ENCODE data around the gene CENPX. TPM values are rescaled to one million over a fixed set of nuclear protein-coding genes. Genes with fewer than 3 reads are reported as not detected.
A peak's percentile ranks its signal among the peaks of the same experiment; 100 is the strongest.

CENPX gene
- total and polyA plus RNA-seq, 2 of the 13 experiments (the other 11 are each of a cell fraction or from before 2014, with no cell fraction given): 92.7 to 170 TPM

DNA sequence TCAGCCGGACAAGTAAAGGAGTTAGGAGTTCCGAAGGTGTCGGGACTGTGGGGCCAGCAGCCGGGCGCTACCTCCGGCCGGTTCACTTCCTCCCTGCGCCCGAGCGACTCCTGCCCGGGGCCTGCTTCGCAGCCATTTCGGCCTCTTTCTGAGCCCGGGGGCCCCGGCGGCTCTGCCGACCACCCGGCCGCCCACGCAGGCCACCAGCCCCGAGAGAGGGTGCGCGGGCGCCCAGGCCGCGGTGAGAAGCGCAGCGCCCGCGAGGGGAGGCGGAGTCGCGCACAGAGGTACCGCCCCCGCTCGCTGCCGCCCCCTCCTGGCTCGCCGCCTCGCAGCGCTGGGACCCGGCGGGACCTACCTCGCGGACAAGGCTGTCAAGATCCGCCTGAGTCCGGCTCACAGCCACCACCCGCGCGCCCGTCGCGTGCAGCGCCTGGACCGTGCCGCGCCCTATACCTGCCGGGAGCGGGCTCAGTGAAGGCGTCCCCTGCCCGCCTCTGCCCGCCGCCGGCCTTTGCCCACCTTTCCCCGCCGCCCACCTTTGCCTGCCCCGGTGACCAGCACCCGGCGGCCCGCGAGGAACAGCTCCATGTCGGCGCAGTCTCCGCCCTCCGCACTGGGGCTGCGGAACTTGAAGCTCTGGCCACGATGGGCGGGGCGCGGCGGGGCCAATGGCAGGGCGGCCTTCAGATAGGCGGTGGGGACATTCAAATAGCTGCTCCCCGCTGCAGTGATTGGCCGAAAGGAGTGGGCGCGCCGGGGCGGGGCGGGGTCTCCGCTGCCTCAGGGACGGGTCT lies 14.6 kb upstream of the CENPX start, which contains the start of gene DCXR (continued):
- TF ChIP-seq EEA1 (CRISPR knock-in tag; IDR thresholded peaks at IDR 0.05; ENCODE audit: borderline replicate concordance): peak; percentile 96; the same call in 1 of the 2 replicates
- TF ChIP-seq NCOA2 (CRISPR knock-in tag; IDR thresholded peaks at IDR 0.05): peak; percentile 12; the same call in 1 of the 2 replicates
- TF ChIP-seq ZNF619 (CRISPR knock-in tag; IDR thresholded peaks at IDR 0.05): peak; percentile 91; the same call in 1 of the 2 replicates
- peak; percentile 25; the same call in 1 of the 2 replicates for TF ChIP-seq TMF1 (CRISPR knock-in tag; IDR thresholded peaks at IDR 0.05; ENCODE audit: low read depth)
- no peak for TF ChIP-seq ZNF652 (CRISPR knock-in tag; IDR thresholded peaks at IDR 0.05; ENCODE audit: borderline replicate concordance, low read depth)
- peak; percentile 87 for TF ChIP-seq FOXC1 (CRISPR knock-in tag; IDR thresholded peaks at IDR 0.05; ENCODE audit: borderline replicate concordance)
- peak; percentile 51; the same call in 1 of the 2 replicates for TF ChIP-seq ZSCAN20 (CRISPR knock-in tag; IDR thresholded peaks at IDR 0.05; ENCODE audit: borderline replicate concordance)
- TF ChIP-seq HNRNPL (IDR thresholded peaks at IDR 0.05; ENCODE audit: low read depth, low read length): no peak
- TF ChIP-seq, protein P1, sequence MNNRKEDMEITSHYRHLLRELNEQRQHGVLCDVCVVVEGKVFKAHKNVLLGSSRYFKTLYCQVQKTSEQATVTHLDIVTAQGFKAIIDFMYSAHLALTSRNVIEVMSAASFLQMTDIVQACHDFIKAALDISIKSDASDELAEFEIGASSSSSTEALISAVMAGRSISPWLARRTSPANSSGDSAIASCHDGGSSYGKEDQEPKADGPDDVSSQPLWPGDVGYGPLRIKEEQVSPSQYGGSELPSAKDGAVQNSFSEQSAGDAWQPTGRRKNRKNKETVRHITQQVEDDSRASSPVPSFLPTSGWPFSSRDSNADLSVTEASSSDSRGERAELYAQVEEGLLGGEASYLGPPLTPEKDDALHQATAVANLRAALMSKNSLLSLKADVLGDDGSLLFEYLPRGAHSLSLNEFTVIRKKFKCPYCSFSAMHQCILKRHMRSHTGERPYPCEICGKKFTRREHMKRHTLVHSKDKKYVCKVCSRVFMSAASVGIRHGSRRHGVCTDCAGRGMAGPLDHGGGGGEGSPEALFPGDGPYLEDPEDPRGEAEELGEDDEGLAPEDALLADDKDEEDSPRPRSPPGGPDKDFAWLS (CRISPR knock-in tag; IDR thresholded peaks at IDR 0.05; ENCODE audit: borderline replicate concordance): no peak
- TF ChIP-seq SRSF4 (IDR thresholded peaks at IDR 0.05; ENCODE audit: low read depth, low read length, poor library complexity, severe bottlenecking): peak; percentile 73
- TF ChIP-seq ZNF367 (CRISPR knock-in tag; IDR thresholded peaks at IDR 0.05; ENCODE audit: borderline replicate concordance): no peak
- TF ChIP-seq DR1 (CRISPR knock-in tag; IDR thresholded peaks at IDR 0.05): peak; percentile 100
- peak in 1 of 2 experiments; percentile 56; a peak in 1 of 4 replicates for TF ChIP-seq EP300 (IDR thresholded peaks at IDR 0.05; ENCODE audit: low read depth in 2 of 2, low read length in 2 of 2)
- peak; percentile 41; the same call in 1 of the 2 replicates for TF ChIP-seq EP300 (CRISPR knock-in tag; IDR thresholded peaks at IDR 0.05; ENCODE audit: borderline replicate concordance)
- peak; percentile 75; the same call in 1 of the 2 replicates for TF ChIP-seq ZSCAN29 (CRISPR knock-in tag; conservative IDR thresholded peaks at IDR 0.05)
- TF ChIP-seq KDM5A (IDR thresholded peaks at IDR 0.05; ENCODE audit: borderline replicate concordance, low read length): peak; percentile 70; the same call in 1 of the 2 replicates
- peak; percentile 92 for TF ChIP-seq ZNF670 (CRISPR knock-in tag; IDR thresholded peaks at IDR 0.05; ENCODE audit: borderline replicate concordance)
- TF ChIP-seq KDM3A (CRISPR knock-in tag; IDR thresholded peaks at IDR 0.05; ENCODE audit: low read depth): peak; percentile 93
- peak; percentile 88 for TF ChIP-seq PHF21A (CRISPR knock-in tag; IDR thresholded peaks at IDR 0.05)
- TF ChIP-seq ZNF746 (CRISPR knock-in tag; IDR thresholded peaks at IDR 0.05): peak; percentile 47; the same call in 1 of the 2 replicates
- peak; percentile 72; the same call in 1 of the 2 replicates for TF ChIP-seq GPN1 (CRISPR knock-in tag; IDR thresholded peaks at IDR 0.05; ENCODE audit: borderline replicate concordance)
- TF ChIP-seq, protein P2, sequence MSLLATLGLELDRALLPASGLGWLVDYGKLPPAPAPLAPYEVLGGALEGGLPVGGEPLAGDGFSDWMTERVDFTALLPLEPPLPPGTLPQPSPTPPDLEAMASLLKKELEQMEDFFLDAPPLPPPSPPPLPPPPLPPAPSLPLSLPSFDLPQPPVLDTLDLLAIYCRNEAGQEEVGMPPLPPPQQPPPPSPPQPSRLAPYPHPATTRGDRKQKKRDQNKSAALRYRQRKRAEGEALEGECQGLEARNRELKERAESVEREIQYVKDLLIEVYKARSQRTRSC (CRISPR knock-in tag; IDR thresholded peaks at IDR 0.05; ENCODE audit: low read depth): no peak
- TF ChIP-seq RARG (CRISPR knock-in tag; IDR thresholded peaks at IDR 0.05; ENCODE audit: low read depth): no peak
- TF ChIP-seq TRIM24 (CRISPR knock-in tag; IDR thresholded peaks at IDR 0.05): no peak
- no peak for TF ChIP-seq CHD2 (IDR thresholded peaks at IDR 0.05; ENCODE audit: low read depth, low read length)
- peak; percentile 99 for TF ChIP-seq KLF6 (CRISPR knock-in tag; IDR thresholded peaks at IDR 0.05)
- TF ChIP-seq, protein P3, sequence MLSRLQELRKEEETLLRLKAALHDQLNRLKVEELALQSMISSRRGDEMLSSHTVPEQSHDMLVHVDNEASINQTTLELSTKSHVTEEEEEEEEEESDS (CRISPR knock-in tag; IDR thresholded peaks at IDR 0.05; ENCODE audit: borderline replicate concordance): peak; percentile 27; the same call in 1 of the 2 replicates

All from HepG2 (cell line).